Activated T-cell treated with anti-CD3 and anti-CD28 coated beads, Interleukin-2, amount 50 U/mL, for 48 hours (primary cell): ENCODE data around the gene OR4A16.

Source experiments
- DNase-seq, 2 experiments: peaks; one replicate each; pipeline ENCODE4 v3.0.0-alpha.2; 2020

The OR4A16 gene, protein sequence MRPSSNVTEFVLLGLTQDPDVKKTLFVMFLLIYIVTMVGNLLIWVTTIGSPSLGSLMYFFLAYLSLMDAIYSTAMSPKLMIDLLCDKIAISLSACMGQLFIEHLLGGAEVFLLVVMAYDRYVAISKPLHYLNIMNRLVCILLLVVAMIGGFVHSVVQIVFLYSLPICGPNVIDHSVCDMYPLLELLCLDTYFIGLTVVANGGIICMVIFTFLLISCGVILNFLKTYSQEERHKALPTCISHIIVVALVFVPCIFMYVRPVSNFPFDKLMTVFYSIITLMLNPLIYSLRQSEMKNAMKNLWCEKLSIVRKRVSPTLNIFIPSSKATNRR

GRCh38 chr11:55342901-55343300 is at the start of gene OR4A16:
Gene OR4A16, plus strand, starts transcription at chr11:55343201. Its CDS starts 0 bp downstream, at chr11:55343201.
- DNase-seq = no peak

DNA sequence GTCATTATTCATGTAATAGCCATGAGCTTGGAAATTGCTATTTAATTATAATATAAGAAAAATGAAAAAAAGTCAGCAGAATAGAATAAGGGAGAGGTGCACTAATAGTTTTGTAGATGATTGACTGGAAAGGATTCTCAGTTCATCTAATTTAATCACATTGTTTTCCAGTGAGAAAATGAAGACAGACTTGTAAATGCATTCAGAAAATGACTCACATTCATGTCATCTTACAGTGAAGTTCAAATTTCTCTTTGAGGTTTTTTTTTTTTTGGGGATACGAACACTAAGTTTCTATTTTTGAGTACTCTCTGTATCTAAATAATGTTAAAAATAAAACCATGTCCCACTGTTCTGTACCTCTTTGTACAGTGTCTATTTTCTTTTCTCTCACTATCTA is 18.5 kb upstream of the OR4A16 start:
- DNase-seq = no peak

GRCh38 chr11:55345306-55345705 is 2.3 kb downstream of the OR4A16 start:
- DNase-seq = no peak

DNA sequence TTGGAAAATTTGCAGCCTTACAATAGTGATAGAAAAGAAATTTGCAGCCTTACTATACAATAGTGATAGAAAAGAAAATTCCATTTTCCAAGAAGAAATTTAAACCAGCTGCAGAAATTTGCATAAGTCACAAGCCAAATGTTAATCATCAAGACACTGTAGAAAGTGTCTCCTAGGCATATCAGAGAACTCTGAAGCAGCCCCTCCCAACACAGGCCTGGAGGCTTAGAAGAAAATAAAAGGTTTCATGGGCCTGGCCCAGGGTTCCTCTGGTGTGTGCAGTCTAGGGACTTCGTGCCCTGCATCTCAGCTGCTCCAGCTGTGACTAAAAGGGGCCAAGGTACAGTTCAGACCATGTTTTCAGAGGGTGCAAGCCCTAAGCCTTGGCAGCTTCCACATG is 6.0 kb downstream of the OR4A16 start:
- no peak for DNase-seq

DNA sequence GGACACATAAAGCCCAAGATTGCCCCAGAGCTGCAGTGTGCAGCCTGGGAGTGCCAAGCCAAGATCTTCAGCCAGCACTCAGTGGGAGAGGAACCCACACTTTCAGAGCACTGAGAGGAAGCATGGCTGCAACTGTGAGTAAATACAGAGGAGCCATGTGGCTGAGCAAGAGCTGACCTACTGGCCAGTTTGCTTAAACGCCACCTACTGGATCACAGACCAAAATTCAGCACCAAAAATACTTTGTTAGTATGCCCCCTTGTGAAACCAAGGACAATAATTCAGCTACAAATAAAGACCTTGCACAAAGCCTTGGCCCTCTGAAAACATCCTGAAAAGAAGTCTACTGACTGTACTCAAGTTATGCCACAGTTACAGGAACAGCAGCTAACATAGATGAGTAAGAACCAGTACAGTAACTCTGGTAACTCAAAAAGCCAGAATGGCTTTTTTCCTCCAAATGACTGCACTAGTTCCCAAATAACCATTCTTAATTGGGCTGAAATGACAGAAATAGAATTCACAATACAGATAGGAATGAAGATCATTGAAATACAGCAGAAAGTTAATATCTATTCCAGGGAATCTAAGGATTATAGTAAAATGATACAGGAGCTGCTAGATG is 14.7 kb downstream of the OR4A16 start:
- no peak for DNase-seq

- no peak for DNase-seq
These were observed 24.7 kb downstream of the OR4A16 start, which contains the start of gene OR4A15 for GRCh38 chr11:55367674-55368073. Gene OR4A15, plus strand, starts transcription at chr11:55367974. Its CDS starts 0 bp downstream, at chr11:55367974.
